Liver (tissue), 9 donors: ENCODE results near the gene PLEKHO2. TPM values are rescaled to one million over a fixed set of nuclear protein-coding genes. Genes with fewer than 3 reads are reported as not detected.

ENCODE experiments used
- DNase-seq: peaks from one replicate; pipeline ENCODE4 v3.0.0-alpha.2; 2017; ENCODE audit warnings: low spot score
- H3K27ac ChIP-seq, 2 donors: one replicate each; pipeline ENCODE4 v1.7.0; 2013; ENCODE audit warnings: inconsistent platforms in 2 of 2, low read length in 2 of 2, control low read depth in 1 of 2, low read depth in 1 of 2, mild to moderate bottlenecking in 1 of 2
- H3K27me3 ChIP-seq, 4 donors: one replicate each; pipeline versions ENCODE4 v1.6.1 to v1.7.0; 2013; ENCODE audit warnings: low read length in 3 of 4, inconsistent platforms in 1 of 4, mild to moderate bottlenecking in 1 of 4, moderate library complexity in 1 of 4; ENCODE audit not compliant: control insufficient read depth in 4 of 4, insufficient read depth in 4 of 4
- H3K36me3 ChIP-seq, 4 donors: one replicate each; pipeline versions ENCODE4 v1.6.1 to v1.7.0; 2013; ENCODE audit warnings: low read length in 3 of 4, mild to moderate bottlenecking in 3 of 4, low read depth in 1 of 4, moderate library complexity in 1 of 4; ENCODE audit not compliant: control insufficient read depth in 4 of 4, insufficient read depth in 3 of 4
- H3K4me1 ChIP-seq, 4 donors: one replicate each; pipeline versions ENCODE4 v1.6.1 to v1.7.0; 2013; ENCODE audit warnings: low read length in 3 of 4, mild to moderate bottlenecking in 3 of 4, moderate library complexity in 1 of 4; ENCODE audit not compliant: control insufficient read depth in 4 of 4, insufficient read depth in 4 of 4
- H3K4me3 ChIP-seq, 3 donors: one replicate each; pipeline versions ENCODE4 v1.6.1 to v1.7.0; 2013; ENCODE audit warnings: low read length in 3 of 3, control low read depth in 1 of 3, low read depth in 1 of 3, mild to moderate bottlenecking in 1 of 3
- H3K9ac ChIP-seq, 2 donors: one replicate each; pipeline ENCODE4 v1.7.0; 2013; ENCODE audit warnings: low read length in 2 of 2, mild to moderate bottlenecking in 2 of 2, moderate library complexity in 2 of 2, control low read depth in 1 of 2, low read depth in 1 of 2
- H3K9me3 ChIP-seq, 4 donors: one replicate each; pipeline versions ENCODE4 v1.6.1 to v1.7.0; 2013; ENCODE audit warnings: low read length in 3 of 4; ENCODE audit not compliant: control insufficient read depth in 4 of 4
- EGR1 ChIP-seq, 2 donors: IDR thresholded peaks; 2 replicates each; pipeline ENCODE4 v1.6.1; 2016 to 2018; ENCODE audit warnings: antibody characterized with exemption in 2 of 2, low read depth in 2 of 2
- FOXA2 ChIP-seq: IDR thresholded peaks from 2 replicates; pipeline ENCODE4 v1.6.1; 2016; ENCODE audit warnings: antibody characterized with exemption
- GABPA ChIP-seq, 2 donors: IDR thresholded peaks in 1 of 2; conservative IDR thresholded peaks in 1 of 2; 2 replicates each; pipeline ENCODE4 v1.6.1; 2016; ENCODE audit warnings: antibody characterized with exemption in 2 of 2, mild to moderate bottlenecking in 1 of 2, moderate library complexity in 1 of 2
- HNF4A ChIP-seq, 2 donors: conservative IDR thresholded peaks; 2 replicates each; pipeline ENCODE4 v1.6.1; 2016; ENCODE audit warnings: antibody characterized with exemption in 2 of 2, mild to moderate bottlenecking in 2 of 2
- JUND ChIP-seq, 2 donors: IDR thresholded peaks; 2 replicates each; pipeline ENCODE4 v1.6.1; 2016; ENCODE audit warnings: antibody characterized with exemption in 2 of 2
- NR2F2 ChIP-seq: IDR thresholded peaks from 2 replicates; pipeline ENCODE4 v1.6.1; 2016; ENCODE audit warnings: antibody characterized with exemption
- RAD21 ChIP-seq, 2 donors: IDR thresholded peaks; 2 replicates each; pipeline ENCODE4 v1.6.1; 2016; ENCODE audit warnings: antibody characterized with exemption in 2 of 2, mild to moderate bottlenecking in 2 of 2
- RXRA ChIP-seq, 2 donors: IDR thresholded peaks; 2 replicates each; pipeline ENCODE4 v1.6.1; 2017 to 2018; ENCODE audit warnings: antibody characterized with exemption in 2 of 2, mild to moderate bottlenecking in 1 of 2
- TAF1 ChIP-seq: conservative IDR thresholded peaks from 2 replicates; pipeline ENCODE4 v1.6.1; 2016; ENCODE audit warnings: antibody characterized with exemption, mild to moderate bottlenecking
- YY1 ChIP-seq: IDR thresholded peaks from 2 replicates; pipeline ENCODE4 v1.6.1; 2016; ENCODE audit warnings: antibody characterized with exemption, mild to moderate bottlenecking
- WGBS: extraction: QIAGEN DNeasy Blood & Tissue Kit; methylation state at CpG from one replicate; pipeline ENCODE4 v1.1.7; 2013; 5-methylcytosine and 5-hydroxymethylcytosine counted together
- polyA plus RNA-seq, 2 donors: library from polyadenylated mRNA; stranded (reverse) in 1 of 2; unstranded in 1 of 2; fragments of 200-250 nt in 1 of 2; fragments of >200 nt in 1 of 2; fragmentation: Nextera tagmentation in 1 of 2; extraction: Ambion mirVana in 1 of 2; gene quantifications; one replicate each; pipeline versions ENCODE4 v1.2.1 to v1.2.3, GENCODE V29; 2013 to 2015
- total RNA-seq, 2 donors: library from RNA; depleted of rRNA; stranded (reverse); fragments of >200 nt; gene quantifications; one replicate each; pipeline ENCODE4 v1.2.3, GENCODE V29; 2014
- TF ChIP-seq, protein P1 (sequence below): IDR thresholded peaks from 2 replicates; pipeline ENCODE4 v1.6.1; 2016; ENCODE audit warnings: antibody characterized with exemption, mild to moderate bottlenecking
- TF ChIP-seq, protein P2 (sequence below): fragments of 150-350 bp; IDR thresholded peaks from 2 replicates; pipeline ENCODE4 v1.5.1; 2017; ENCODE audit warnings: improper control_type of control experiment, low read depth, low read length; ENCODE audit not compliant: missing input control
- TF ChIP-seq, protein P3 (sequence below): IDR thresholded peaks from 2 replicates; pipeline ENCODE4 v1.6.1; 2016; ENCODE audit warnings: antibody characterized with exemption
- TF ChIP-seq, protein P4 (sequence below): IDR thresholded peaks from 2 replicates; pipeline ENCODE4 v1.6.1; 2016; ENCODE audit warnings: antibody characterized with exemption
- TF ChIP-seq, protein P5 (sequence below): IDR thresholded peaks from 2 replicates; pipeline ENCODE4 v1.6.1; 2016; ENCODE audit warnings: antibody characterized with exemption
- donor health status: healthy.
- donor health status: healthy.
- donor health status: healthy.
- donor health status: healthy.
- donor health status: healthy.

Gene PLEKHO2
- total and polyA plus RNA-seq, 4 donors, result 2.0 to 11.3 (median 8.5) TPM

DNA sequence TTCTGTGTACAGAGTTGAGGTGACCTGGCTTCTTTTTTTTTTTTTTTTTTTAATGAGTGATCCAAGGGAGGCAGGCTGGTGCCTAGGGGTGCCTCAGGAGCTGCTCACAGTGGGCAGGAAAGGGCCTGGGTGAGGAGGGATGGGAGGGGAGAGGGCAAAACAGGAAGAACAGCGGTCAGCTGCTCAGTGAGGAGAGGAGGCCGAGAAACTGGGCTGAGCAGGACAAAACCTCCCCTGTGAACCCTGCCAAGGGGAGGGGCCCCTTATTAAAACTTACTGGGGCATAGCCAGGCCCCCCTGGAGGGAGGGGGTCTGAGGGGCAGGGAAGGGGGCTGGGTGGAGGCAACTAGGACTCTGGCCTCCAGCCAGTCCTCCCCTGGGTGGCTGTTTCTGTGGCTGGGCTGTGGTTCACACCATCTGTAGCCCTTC, 3.5 kb downstream of the PLEKHO2 start:
- DNase-seq, result no peak
- no peaks in the 10 kb centered on the region for H3K36me3 ChIP-seq
- H3K9me3 ChIP-seq, result no peaks in the 10 kb centered on the region
- peaks cover 0 to 19% (median 8%) of the 10 kb centered on the region in 4 donors for H3K4me1 ChIP-seq
- no peak overlapping the region for H3K4me3 ChIP-seq
- H3K27me3 ChIP-seq, result no peaks in the 10 kb centered on the region
- WGBS, result 72% methylated on average over 2 of the region's 2 CpGs
- H3K9ac ChIP-seq, result no peak overlapping the region
- TF ChIP-seq FOXA2, result no peak
- TF ChIP-seq JUND (IDR thresholded peaks at IDR 0.05), result no peak
- TF ChIP-seq NR2F2, result no peak
- no peak for TF ChIP-seq GABPA (IDR thresholded peaks at IDR 0.05 in 1 of 2, conservative IDR thresholded peaks at IDR 0.05 in 1 of 2)
- TF ChIP-seq, protein P1, sequence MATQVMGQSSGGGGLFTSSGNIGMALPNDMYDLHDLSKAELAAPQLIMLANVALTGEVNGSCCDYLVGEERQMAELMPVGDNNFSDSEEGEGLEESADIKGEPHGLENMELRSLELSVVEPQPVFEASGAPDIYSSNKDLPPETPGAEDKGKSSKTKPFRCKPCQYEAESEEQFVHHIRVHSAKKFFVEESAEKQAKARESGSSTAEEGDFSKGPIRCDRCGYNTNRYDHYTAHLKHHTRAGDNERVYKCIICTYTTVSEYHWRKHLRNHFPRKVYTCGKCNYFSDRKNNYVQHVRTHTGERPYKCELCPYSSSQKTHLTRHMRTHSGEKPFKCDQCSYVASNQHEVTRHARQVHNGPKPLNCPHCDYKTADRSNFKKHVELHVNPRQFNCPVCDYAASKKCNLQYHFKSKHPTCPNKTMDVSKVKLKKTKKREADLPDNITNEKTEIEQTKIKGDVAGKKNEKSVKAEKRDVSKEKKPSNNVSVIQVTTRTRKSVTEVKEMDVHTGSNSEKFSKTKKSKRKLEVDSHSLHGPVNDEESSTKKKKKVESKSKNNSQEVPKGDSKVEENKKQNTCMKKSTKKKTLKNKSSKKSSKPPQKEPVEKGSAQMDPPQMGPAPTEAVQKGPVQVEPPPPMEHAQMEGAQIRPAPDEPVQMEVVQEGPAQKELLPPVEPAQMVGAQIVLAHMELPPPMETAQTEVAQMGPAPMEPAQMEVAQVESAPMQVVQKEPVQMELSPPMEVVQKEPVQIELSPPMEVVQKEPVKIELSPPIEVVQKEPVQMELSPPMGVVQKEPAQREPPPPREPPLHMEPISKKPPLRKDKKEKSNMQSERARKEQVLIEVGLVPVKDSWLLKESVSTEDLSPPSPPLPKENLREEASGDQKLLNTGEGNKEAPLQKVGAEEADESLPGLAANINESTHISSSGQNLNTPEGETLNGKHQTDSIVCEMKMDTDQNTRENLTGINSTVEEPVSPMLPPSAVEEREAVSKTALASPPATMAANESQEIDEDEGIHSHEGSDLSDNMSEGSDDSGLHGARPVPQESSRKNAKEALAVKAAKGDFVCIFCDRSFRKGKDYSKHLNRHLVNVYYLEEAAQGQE, result no peak
- TF ChIP-seq RAD21 (IDR thresholded peaks at IDR 0.05), result no peak
- TF ChIP-seq TAF1, result no peak
- TF ChIP-seq YY1, result no peak
- TF ChIP-seq, protein P2, sequence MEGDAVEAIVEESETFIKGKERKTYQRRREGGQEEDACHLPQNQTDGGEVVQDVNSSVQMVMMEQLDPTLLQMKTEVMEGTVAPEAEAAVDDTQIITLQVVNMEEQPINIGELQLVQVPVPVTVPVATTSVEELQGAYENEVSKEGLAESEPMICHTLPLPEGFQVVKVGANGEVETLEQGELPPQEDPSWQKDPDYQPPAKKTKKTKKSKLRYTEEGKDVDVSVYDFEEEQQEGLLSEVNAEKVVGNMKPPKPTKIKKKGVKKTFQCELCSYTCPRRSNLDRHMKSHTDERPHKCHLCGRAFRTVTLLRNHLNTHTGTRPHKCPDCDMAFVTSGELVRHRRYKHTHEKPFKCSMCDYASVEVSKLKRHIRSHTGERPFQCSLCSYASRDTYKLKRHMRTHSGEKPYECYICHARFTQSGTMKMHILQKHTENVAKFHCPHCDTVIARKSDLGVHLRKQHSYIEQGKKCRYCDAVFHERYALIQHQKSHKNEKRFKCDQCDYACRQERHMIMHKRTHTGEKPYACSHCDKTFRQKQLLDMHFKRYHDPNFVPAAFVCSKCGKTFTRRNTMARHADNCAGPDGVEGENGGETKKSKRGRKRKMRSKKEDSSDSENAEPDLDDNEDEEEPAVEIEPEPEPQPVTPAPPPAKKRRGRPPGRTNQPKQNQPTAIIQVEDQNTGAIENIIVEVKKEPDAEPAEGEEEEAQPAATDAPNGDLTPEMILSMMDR, result no peak
- no peak for TF ChIP-seq EGR1 (IDR thresholded peaks at IDR 0.05; ENCODE audit: low read depth in 2 of 2)
- TF ChIP-seq, protein P3, sequence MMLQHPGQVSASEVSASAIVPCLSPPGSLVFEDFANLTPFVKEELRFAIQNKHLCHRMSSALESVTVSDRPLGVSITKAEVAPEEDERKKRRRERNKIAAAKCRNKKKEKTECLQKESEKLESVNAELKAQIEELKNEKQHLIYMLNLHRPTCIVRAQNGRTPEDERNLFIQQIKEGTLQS, result no peak
- TF ChIP-seq, protein P4, sequence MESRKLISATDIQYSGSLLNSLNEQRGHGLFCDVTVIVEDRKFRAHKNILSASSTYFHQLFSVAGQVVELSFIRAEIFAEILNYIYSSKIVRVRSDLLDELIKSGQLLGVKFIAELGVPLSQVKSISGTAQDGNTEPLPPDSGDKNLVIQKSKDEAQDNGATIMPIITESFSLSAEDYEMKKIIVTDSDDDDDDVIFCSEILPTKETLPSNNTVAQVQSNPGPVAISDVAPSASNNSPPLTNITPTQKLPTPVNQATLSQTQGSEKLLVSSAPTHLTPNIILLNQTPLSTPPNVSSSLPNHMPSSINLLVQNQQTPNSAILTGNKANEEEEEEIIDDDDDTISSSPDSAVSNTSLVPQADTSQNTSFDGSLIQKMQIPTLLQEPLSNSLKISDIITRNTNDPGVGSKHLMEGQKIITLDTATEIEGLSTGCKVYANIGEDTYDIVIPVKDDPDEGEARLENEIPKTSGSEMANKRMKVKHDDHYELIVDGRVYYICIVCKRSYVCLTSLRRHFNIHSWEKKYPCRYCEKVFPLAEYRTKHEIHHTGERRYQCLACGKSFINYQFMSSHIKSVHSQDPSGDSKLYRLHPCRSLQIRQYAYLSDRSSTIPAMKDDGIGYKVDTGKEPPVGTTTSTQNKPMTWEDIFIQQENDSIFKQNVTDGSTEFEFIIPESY, result no peak
- TF ChIP-seq HNF4A (conservative IDR thresholded peaks at IDR 0.05), result no peak
- no peak for TF ChIP-seq RXRA (IDR thresholded peaks at IDR 0.05)
- TF ChIP-seq, protein P5, sequence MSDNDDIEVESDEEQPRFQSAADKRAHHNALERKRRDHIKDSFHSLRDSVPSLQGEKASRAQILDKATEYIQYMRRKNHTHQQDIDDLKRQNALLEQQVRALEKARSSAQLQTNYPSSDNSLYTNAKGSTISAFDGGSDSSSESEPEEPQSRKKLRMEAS, result no peak
- H3K27ac ChIP-seq, result peak overlapping the region; percentile 48 to 64
